Neural progenitor cell (in vitro differentiated cells): ENCODE data around the gene VPS35. TPM values are rescaled to one million over a fixed set of nuclear protein-coding genes. Genes with fewer than 3 reads are reported as not detected.

ENCODE experiments used
- DNase-seq: peaks from one replicate; pipeline ENCODE4 v3.0.0-alpha.2; 2016; ENCODE audit warnings: low spot score
- H2AFZ ChIP-seq: fragments of 200-600 bp; sonication (generic); replicated peaks from 2 replicates; pipeline ENCODE4 v1.6.1; 2016; ENCODE audit warnings: antibody characterized with exemption
- H3F3A ChIP-seq: fragments of 200-600 bp; sonication (generic); 2 replicates; pipeline ENCODE4 v1.6.1; 2016; ENCODE audit warnings: antibody characterized with exemption, low read depth
- H3K27ac ChIP-seq: fragments of 200-600 bp; sonication (generic); 2 replicates; pipeline ENCODE4 v1.5.1; 2016; ENCODE audit warnings: mild to moderate bottlenecking
- H3K27me3 ChIP-seq: fragments of 200-600 bp; sonication (generic); 2 replicates; pipeline ENCODE4 v1.6.1; 2016; ENCODE audit warnings: mild to moderate bottlenecking, moderate library complexity
- H3K36me3 ChIP-seq: fragments of 200-600 bp; sonication (generic); 2 replicates; pipeline ENCODE4 v1.5.1; 2016
- H3K4me1 ChIP-seq: fragments of 200-600 bp; sonication (generic); 2 replicates; pipeline ENCODE4 v1.6.1; 2016; ENCODE audit warnings: mixed run types
- H3K4me2 ChIP-seq: fragments of 200-600 bp; sonication (generic); 2 replicates; pipeline ENCODE4 v1.6.1; 2016
- H3K4me3 ChIP-seq: fragments of 200-600 bp; sonication (generic); 2 replicates; pipeline ENCODE4 v1.5.1; 2016
- H3K79me2 ChIP-seq: fragments of 200-600 bp; sonication (generic); 2 replicates; pipeline ENCODE4 v1.6.1; 2016; ENCODE audit warnings: low read depth
- H3K9ac ChIP-seq: fragments of 200-600 bp; sonication (generic); 2 replicates; pipeline ENCODE4 v1.6.1; 2016
- H3K9me3 ChIP-seq: fragments of 200-600 bp; sonication (generic); 2 replicates; pipeline ENCODE4 v1.5.1; 2016; ENCODE audit warnings: low read depth
- H4K20me1 ChIP-seq: fragments of 200-600 bp; sonication (generic); 2 replicates; pipeline ENCODE4 v1.6.1; 2016; ENCODE audit warnings: low read depth
- H3K27ac Mint-ChIP-seq: 3 replicates; pipeline ENCODE4 v1.8.0; 2021; ENCODE audit warnings: mixed read lengths
- H3K27me3 Mint-ChIP-seq: 2 replicates; pipeline ENCODE4 v1.8.0; 2022; ENCODE audit warnings: low read depth, mild to moderate bottlenecking, inconsistent platforms, moderate library complexity, mixed read lengths; ENCODE audit not compliant: insufficient read depth
- H3K36me3 Mint-ChIP-seq: 3 replicates; pipeline ENCODE4 v1.8.0; 2021; ENCODE audit warnings: mixed read lengths
- H3K4me1 Mint-ChIP-seq: 3 replicates; pipeline ENCODE4 v1.8.0; 2021; ENCODE audit warnings: mixed read lengths
- H3K4me3 Mint-ChIP-seq: 3 replicates; pipeline ENCODE4 v1.8.0; 2021; ENCODE audit warnings: mild to moderate bottlenecking, moderate library complexity, mixed read lengths
- H3K9me3 Mint-ChIP-seq: 3 replicates; pipeline ENCODE4 v1.8.0; 2020; ENCODE audit warnings: mixed read lengths
- CTCF ChIP-seq: fragments of 200-600 bp; sonication (generic); IDR thresholded peaks from 2 replicates; pipeline ENCODE4 v1.5.1; 2017; ENCODE audit warnings: antibody characterized with exemption, mild to moderate bottlenecking
- EZH2 ChIP-seq: fragments of 200-600 bp; sonication (generic); IDR thresholded peaks from 2 replicates; pipeline ENCODE4 v1.6.1; 2017; ENCODE audit warnings: antibody characterized with exemption, mild to moderate bottlenecking, moderate library complexity
- EZH2phosphoT487 ChIP-seq: fragments of 200-600 bp; sonication (generic); IDR thresholded peaks from 2 replicates; pipeline ENCODE4 v1.6.1; 2017; ENCODE audit warnings: antibody characterized with exemption
- total RNA-seq: library from RNA; depleted of rRNA; stranded (reverse); fragments of >200 nt; gene quantifications from 2 replicates; pipeline ENCODE4 v1.2.3, GENCODE V29; 2015; ENCODE audit warnings: low replicate concordance

The VPS35 gene
- total RNA-seq, 1 donor from 2014 or later = 115 TPM

GRCh38 chr16:46696957-46697356 lies 8.0 kb upstream of the VPS35 start:
- no peak overlapping the region for H3K27ac Mint-ChIP-seq
- Histone ChIP-seq H3F3A (peaks cover 64% of the 10 kb centered on the region), H3K4me1 (peaks cover 6% of the 10 kb centered on the region), H2AFZ (no peak overlapping the region), H4K20me1 (peaks cover 15% of the 10 kb centered on the region), H3K9me3 (no peaks in the 10 kb centered on the region), H3K79me2 (peaks cover 21% of the 10 kb centered on the region), H3K4me2 (no peak overlapping the region), H3K27me3 (no peaks in the 10 kb centered on the region), H3K4me3 (no peak overlapping the region), H3K9ac (no peak overlapping the region), H3K27ac (no peak overlapping the region), H3K36me3 (peaks cover 27% of the 10 kb centered on the region)
- no peak for DNase-seq
- TF ChIP-seq CTCF (no peak), EZH2 (no peak), EZH2phosphoT487 (no peak)
- H3K9me3 Mint-ChIP-seq = no peaks in the 10 kb centered on the region
- H3K4me3 Mint-ChIP-seq = no peak overlapping the region
- peaks cover 30% of the 10 kb centered on the region for H3K36me3 Mint-ChIP-seq
- H3K27me3 Mint-ChIP-seq = no peaks in the 10 kb centered on the region
- peaks cover 10% of the 10 kb centered on the region for H3K4me1 Mint-ChIP-seq

GRCh38 chr16:46695937-46696336 lies 7.0 kb upstream of the VPS35 start:
- Mint-ChIP-seq H3K4me3 (no peak overlapping the region), H3K27ac (no peak overlapping the region), H3K27me3 (no peaks in the 10 kb centered on the region), H3K9me3 (no peaks in the 10 kb centered on the region), H3K4me1 (peaks cover 20% of the 10 kb centered on the region), H3K36me3 (peaks cover 37% of the 10 kb centered on the region)
- no peak overlapping the region for H3K27ac ChIP-seq
- H4K20me1 ChIP-seq = peaks cover 25% of the 10 kb centered on the region
- H3K9me3 ChIP-seq = no peaks in the 10 kb centered on the region
- H3K27me3 ChIP-seq = no peaks in the 10 kb centered on the region
- H3K4me2 ChIP-seq = no peak overlapping the region
- H3K4me3 ChIP-seq = no peak overlapping the region
- DNase-seq = no peak
- peaks cover 31% of the 10 kb centered on the region for H3K79me2 ChIP-seq
- H3K9ac ChIP-seq = no peak overlapping the region
- H3K4me1 ChIP-seq = peaks cover 13% of the 10 kb centered on the region
- TF ChIP-seq EZH2phosphoT487 = no peak
- TF ChIP-seq EZH2 = no peak
- H3F3A ChIP-seq = peaks cover 65% of the 10 kb centered on the region
- no peak overlapping the region for H2AFZ ChIP-seq
- peaks cover 32% of the 10 kb centered on the region for H3K36me3 ChIP-seq

- Histone ChIP-seq H3K9me3 (no peaks in the 10 kb centered on the region), H2AFZ (no peak overlapping the region), H3K4me3 (no peak overlapping the region), H3K36me3 (peaks cover 32% of the 10 kb centered on the region), H4K20me1 (peaks cover 34% of the 10 kb centered on the region), H3K27me3 (no peaks in the 10 kb centered on the region), H3K4me1 (peaks cover 14% of the 10 kb centered on the region), H3K4me2 (no peak overlapping the region), H3K79me2 (peaks cover 46% of the 10 kb centered on the region), H3K9ac (no peak overlapping the region), H3F3A (peaks cover 63% of the 10 kb centered on the region), H3K27ac (no peak overlapping the region)
- H3K9me3 Mint-ChIP-seq = no peaks in the 10 kb centered on the region
- H3K36me3 Mint-ChIP-seq = peaks cover 37% of the 10 kb centered on the region
- H3K27ac Mint-ChIP-seq = no peak overlapping the region
- peaks cover 26% of the 10 kb centered on the region for H3K4me1 Mint-ChIP-seq
- no peak overlapping the region for H3K4me3 Mint-ChIP-seq
- H3K27me3 Mint-ChIP-seq = peaks cover 2% of the 10 kb centered on the region
- TF ChIP-seq CTCF (no peak), EZH2phosphoT487 (no peak), EZH2 (no peak)
- DNase-seq = no peak
These were observed 4.6 kb upstream of the VPS35 start for GRCh38 chr16:46693598-46693997.

- H3K4me1 Mint-ChIP-seq = peaks cover 41% of the 10 kb centered on the region
- peaks cover 29% of the 10 kb centered on the region for H3K36me3 Mint-ChIP-seq
- peaks cover 2% of the 10 kb centered on the region for H3K27me3 Mint-ChIP-seq
- H3K4me2 ChIP-seq = peak overlapping the region; percentile 92
- no peak overlapping the region for H3K9ac ChIP-seq
- H4K20me1 ChIP-seq = peaks cover 52% of the 10 kb centered on the region
- no peak overlapping the region for H3K27ac Mint-ChIP-seq
- H3F3A ChIP-seq = peaks cover 56% of the 10 kb centered on the region
- peaks cover 28% of the 10 kb centered on the region for H3K4me1 ChIP-seq
- H3K9me3 ChIP-seq = no peaks in the 10 kb centered on the region
- DNase-seq = no peak
- no peaks in the 10 kb centered on the region for H3K27me3 ChIP-seq
- H3K79me2 ChIP-seq = peaks cover 65% of the 10 kb centered on the region
- TF ChIP-seq EZH2 = no peak
- TF ChIP-seq EZH2phosphoT487 = no peak
- no peak for TF ChIP-seq CTCF
- no peak overlapping the region for H3K4me3 Mint-ChIP-seq
- no peaks in the 10 kb centered on the region for H3K9me3 Mint-ChIP-seq
- H3K36me3 ChIP-seq = peaks cover 24% of the 10 kb centered on the region
- no peak overlapping the region for H2AFZ ChIP-seq
- peak overlapping the region; percentile 73 for H3K4me3 ChIP-seq
- no peak overlapping the region for H3K27ac ChIP-seq
These were observed 2.7 kb upstream of the VPS35 start for GRCh38 chr16:46691726-46692125.
